ENCODE data around the gene MYRFL. TPM values are rescaled to one million over a fixed set of nuclear protein-coding genes. Genes with fewer than 3 reads are reported as not detected.

MYRFL gene
- total RNA-seq, 4 donors from 2014 or later, result 0.48 to 0.68 TPM; not detected in 2

DNA sequence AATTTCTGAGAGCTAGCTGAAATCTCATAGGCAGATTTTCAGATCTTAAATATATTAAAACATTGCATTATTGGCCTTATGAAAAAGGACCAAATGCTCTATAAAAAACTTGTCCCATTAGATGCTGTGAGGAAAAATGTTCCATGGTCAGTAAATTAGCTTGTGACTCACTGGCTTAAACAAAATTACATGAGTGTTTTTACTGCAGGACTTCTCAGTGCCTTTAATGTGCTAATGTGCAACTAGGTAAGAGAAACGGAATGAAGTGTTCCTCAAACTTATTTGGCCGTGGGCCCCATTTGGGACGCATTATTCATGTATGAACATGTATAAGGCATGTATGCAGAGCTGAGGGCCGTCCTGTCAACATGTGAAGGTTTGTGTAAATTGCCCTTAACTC lies 41.7 kb downstream of the MYRFL start:
- no peak overlapping the region for H3K27ac ChIP-seq
- no peak for DNase-seq
- no peaks in the 10 kb centered on the region for H3K27me3 ChIP-seq
- intact Hi-C loops (cut with DNase I; ENCODE audit: low total_unique reads), result no loop called here
- H3K9me3 ChIP-seq, result no peaks in the 10 kb centered on the region
- 87 to 96% methylated on average over 3 to 4 of the region's 4 CpGs for WGBS, 2 donors (ENCODE audit: low coverage in 1 of 2)
- TF ChIP-seq EP300 (IDR thresholded peaks at IDR 0.05; ENCODE audit: low read depth) (no peak), POLR2A (IDR thresholded peaks at IDR 0.05) (no peak), POLR2AphosphoS5 (IDR thresholded peaks at IDR 0.05) (no peak)
- TF ChIP-seq, protein P1, sequence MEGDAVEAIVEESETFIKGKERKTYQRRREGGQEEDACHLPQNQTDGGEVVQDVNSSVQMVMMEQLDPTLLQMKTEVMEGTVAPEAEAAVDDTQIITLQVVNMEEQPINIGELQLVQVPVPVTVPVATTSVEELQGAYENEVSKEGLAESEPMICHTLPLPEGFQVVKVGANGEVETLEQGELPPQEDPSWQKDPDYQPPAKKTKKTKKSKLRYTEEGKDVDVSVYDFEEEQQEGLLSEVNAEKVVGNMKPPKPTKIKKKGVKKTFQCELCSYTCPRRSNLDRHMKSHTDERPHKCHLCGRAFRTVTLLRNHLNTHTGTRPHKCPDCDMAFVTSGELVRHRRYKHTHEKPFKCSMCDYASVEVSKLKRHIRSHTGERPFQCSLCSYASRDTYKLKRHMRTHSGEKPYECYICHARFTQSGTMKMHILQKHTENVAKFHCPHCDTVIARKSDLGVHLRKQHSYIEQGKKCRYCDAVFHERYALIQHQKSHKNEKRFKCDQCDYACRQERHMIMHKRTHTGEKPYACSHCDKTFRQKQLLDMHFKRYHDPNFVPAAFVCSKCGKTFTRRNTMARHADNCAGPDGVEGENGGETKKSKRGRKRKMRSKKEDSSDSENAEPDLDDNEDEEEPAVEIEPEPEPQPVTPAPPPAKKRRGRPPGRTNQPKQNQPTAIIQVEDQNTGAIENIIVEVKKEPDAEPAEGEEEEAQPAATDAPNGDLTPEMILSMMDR (IDR thresholded peaks at IDR 0.05), result no peak
- H3K36me3 ChIP-seq, result no peaks in the 10 kb centered on the region
- in situ Hi-C loops (cut with MboI; ENCODE audit: low pct_ligation_motif_present in 1 of 4, low pct_unique_long_range_greater_than_20kb in 1 of 4, low sequenced_read_pairs in 3 of 4), result no loop called here
- no peaks in the 10 kb centered on the region for H3K4me1 ChIP-seq
- H3K4me3 ChIP-seq, result no peak overlapping the region

DNA sequence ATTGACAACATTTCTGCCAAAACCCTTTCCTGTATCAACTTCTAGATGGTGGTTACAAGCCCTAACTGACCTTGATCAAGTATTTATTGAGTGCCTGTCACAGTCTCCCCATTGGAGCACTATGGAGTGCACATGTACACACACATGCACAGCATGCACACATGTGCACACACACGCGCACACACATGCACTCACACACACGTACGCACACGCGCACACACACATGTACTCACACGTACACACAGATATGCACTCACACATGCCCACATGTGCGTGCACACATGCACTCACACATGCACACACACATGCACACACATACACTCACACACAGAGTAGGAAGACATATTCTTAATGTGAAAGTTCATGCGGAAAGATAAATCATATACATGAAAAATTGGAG lies 43.7 kb downstream of the MYRFL start:
- 89 to 100% methylated on average over 1 to 9 of the region's 9 CpGs for WGBS, 2 donors (ENCODE audit: low coverage in 1 of 2)
- Histone ChIP-seq H3K4me1 (no peaks in the 10 kb centered on the region), H3K9me3 (no peaks in the 10 kb centered on the region), H3K27me3 (no peaks in the 10 kb centered on the region), H3K4me3 (no peak overlapping the region), H3K36me3 (no peaks in the 10 kb centered on the region), H3K27ac (no peak overlapping the region)
- intact Hi-C loops (cut with DNase I; ENCODE audit: low total_unique reads), result no loop called here
- TF ChIP-seq POLR2A (IDR thresholded peaks at IDR 0.05), result no peak
- no peak for TF ChIP-seq POLR2AphosphoS5 (IDR thresholded peaks at IDR 0.05)
- TF ChIP-seq, protein P1 (IDR thresholded peaks at IDR 0.05), result no peak
- no peak for TF ChIP-seq EP300 (IDR thresholded peaks at IDR 0.05; ENCODE audit: low read depth)
- in situ Hi-C loops (cut with MboI; ENCODE audit: low pct_ligation_motif_present in 1 of 4, low pct_unique_long_range_greater_than_20kb in 1 of 4, low sequenced_read_pairs in 3 of 4), result no loop called here
- no peak for DNase-seq

DNA sequence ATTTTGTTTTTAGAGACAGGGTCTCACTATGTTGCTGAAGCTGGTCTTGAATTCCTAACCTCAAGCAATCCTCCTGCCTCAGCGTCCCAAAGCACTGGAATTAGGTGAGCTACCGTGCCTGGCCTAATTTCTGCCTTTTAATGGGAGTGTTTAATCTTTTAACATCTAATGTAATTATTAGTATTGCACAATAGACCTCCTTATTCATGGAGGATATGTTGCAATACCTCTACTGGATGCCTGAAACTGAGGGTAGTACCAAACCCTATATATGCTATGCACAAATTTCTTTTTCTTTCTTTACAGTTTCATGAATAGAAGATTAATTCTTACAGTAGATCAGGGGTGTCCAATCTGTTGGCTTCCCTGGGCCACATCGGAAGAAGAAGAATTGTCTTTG lies 47.8 kb downstream of the MYRFL start:
- DNase-seq, result no peak
- no peak overlapping the region for H3K4me3 ChIP-seq
- no peaks in the 10 kb centered on the region for H3K36me3 ChIP-seq
- TF ChIP-seq, protein P1 (IDR thresholded peaks at IDR 0.05), result no peak
- TF ChIP-seq EP300 (IDR thresholded peaks at IDR 0.05; ENCODE audit: low read depth) (no peak), POLR2AphosphoS5 (IDR thresholded peaks at IDR 0.05) (no peak), POLR2A (IDR thresholded peaks at IDR 0.05) (no peak)
- H3K27ac ChIP-seq, result no peak overlapping the region
- no peaks in the 10 kb centered on the region for H3K27me3 ChIP-seq
- 41 to 86% methylated on average over 3 of the region's 3 CpGs for WGBS, 2 donors (ENCODE audit: low coverage in 1 of 2)
- no peaks in the 10 kb centered on the region for H3K9me3 ChIP-seq
- H3K4me1 ChIP-seq, result no peaks in the 10 kb centered on the region
- intact Hi-C loops (cut with DNase I; ENCODE audit: low total_unique reads), result loop anchor here (10.0 kb wide), 1 partner anchor 852 kb away; no protein-coding TSS in a partner anchor
- in situ Hi-C loops (cut with MboI; ENCODE audit: low pct_ligation_motif_present in 1 of 4, low pct_unique_long_range_greater_than_20kb in 1 of 4, low sequenced_read_pairs in 3 of 4), result loop anchor here in 1 of 4 donors (10.0 kb wide), 1 partner anchor 852 kb away; no protein-coding TSS in a partner anchor

DNA sequence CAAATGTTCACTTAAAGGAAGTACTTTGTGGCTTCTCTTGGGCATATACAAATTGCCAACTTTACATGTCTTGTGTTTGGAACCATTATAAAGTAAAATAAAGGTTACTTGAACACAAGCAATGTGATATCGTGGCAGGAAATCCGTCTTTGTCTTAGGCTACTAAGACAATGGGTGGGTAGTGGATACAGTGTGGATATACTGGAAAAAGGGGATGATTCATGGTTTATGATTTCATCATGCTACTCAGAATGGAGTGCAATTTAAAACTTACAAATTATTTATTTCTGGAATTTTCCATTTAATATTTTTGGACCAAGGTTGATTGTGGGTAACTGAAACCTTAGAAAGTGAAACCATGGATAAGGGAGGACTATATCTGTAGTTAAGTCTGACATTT lies 48.4 kb downstream of the MYRFL start:
- in situ Hi-C loops (cut with MboI; ENCODE audit: low pct_ligation_motif_present in 1 of 4, low pct_unique_long_range_greater_than_20kb in 1 of 4, low sequenced_read_pairs in 3 of 4) (loop anchor here in 1 of 4 donors (10.0 kb wide), 1 partner anchor 851 kb away; no protein-coding TSS in a partner anchor), intact Hi-C loops (cut with DNase I; ENCODE audit: low total_unique reads) (loop anchor here (10.0 kb wide), 1 partner anchor 851 kb away; no protein-coding TSS in a partner anchor)
- DNase-seq, result no peak
- no peaks in the 10 kb centered on the region for H3K4me1 ChIP-seq
- H3K36me3 ChIP-seq, result no peaks in the 10 kb centered on the region
- H3K27me3 ChIP-seq, result no peaks in the 10 kb centered on the region
- H3K9me3 ChIP-seq, result no peaks in the 10 kb centered on the region
- TF ChIP-seq POLR2AphosphoS5 (IDR thresholded peaks at IDR 0.05), result no peak
- TF ChIP-seq, protein P1 (IDR thresholded peaks at IDR 0.05), result no peak
- no peak for TF ChIP-seq POLR2A (IDR thresholded peaks at IDR 0.05)
- TF ChIP-seq EP300 (IDR thresholded peaks at IDR 0.05; ENCODE audit: low read depth), result no peak
- no peak overlapping the region for H3K27ac ChIP-seq
- 80 to 90% methylated on average over 2 of the region's 2 CpGs for WGBS, 2 donors (ENCODE audit: low coverage in 1 of 2)
- no peak overlapping the region for H3K4me3 ChIP-seq
